ENCODE data around the gene PCARE. TPM values are rescaled to one million over a fixed set of nuclear protein-coding genes. Genes with fewer than 3 reads are reported as not detected.

PCARE gene
- total RNA-seq, 2 donors from 2014 or later: not detected

DNA sequence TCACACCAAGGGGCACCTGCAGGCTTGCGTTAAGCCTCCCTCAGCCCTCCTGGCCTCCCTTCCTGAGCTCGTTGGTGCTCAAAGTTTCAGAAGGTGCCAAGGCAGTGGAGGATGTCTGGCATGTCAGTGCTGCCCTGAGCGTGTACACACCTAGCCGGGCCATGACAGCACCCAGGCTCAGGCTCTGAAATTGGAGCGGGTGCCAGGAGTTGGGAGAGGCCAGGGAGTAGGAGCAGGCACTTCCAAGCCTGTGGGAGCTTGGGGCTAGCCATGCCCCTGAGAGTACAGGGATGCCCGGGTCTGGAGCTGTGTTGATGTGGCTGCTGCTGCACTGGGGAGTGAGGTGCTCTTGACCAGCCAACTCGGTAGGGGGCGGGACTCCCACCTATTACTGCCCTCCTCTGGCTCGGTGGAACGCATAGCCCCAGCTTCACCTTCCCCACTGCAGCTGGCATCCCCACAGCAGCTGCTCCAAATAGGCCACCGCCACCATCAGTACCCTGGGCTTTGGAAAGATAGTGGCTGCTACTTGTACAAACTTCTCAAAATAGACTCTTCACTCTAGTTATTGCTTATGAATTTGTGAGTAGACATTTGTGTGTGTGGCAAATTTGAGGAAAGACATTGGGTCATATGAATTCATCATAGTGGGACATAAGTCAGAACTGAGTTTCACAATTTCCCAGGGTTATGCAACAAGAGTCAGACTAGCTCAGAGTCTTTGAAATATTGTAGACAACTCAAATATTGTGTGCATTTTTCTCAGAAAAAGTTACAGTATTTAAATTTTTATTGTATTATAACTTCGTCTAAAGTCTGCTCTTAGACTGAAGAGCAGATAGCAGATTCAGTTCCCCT is 6.8 kb upstream of the PCARE start:
- DNase-seq (no peak), ATAC-seq (replicated peaks in 1 of 2) (no peak)
- H3K9me3 Mint-ChIP-seq: peaks cover 1 to 2% of the 10 kb centered on the region in 2 donors
- H3K4me1 Mint-ChIP-seq (ENCODE audit: low read depth): no peaks in the 10 kb centered on the region
- H3K36me3 Mint-ChIP-seq (ENCODE audit: insufficient read depth in 2 of 2): peaks cover 0 to 2% of the 10 kb centered on the region in 2 donors
- H3K4me3 Mint-ChIP-seq: no peak overlapping the region
- no peaks in the 10 kb centered on the region for H3K27me3 Mint-ChIP-seq (ENCODE audit: low read depth)
- H3K27ac Mint-ChIP-seq: no peak overlapping the region

DNA sequence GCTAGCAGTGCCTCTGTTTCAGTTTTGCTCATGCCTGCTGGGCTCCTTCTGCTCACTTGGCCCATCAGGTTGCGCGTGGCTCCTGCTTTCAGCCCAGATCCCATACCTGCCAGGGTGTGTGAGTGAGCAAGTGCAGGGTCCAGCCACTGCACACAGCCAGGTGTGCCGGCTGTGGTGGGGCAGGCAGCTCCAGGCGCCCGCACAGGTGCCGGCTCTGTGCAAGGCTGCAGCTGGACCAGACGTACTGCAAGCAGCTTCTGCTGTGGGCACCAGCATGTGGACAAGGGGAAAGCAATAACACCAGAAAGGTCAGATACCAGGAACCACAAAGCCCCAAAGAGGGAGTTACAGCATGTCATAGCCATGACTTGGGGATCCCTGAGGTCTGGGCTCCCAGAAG is 5.6 kb upstream of the PCARE start:
- Mint-ChIP-seq H3K27me3 (ENCODE audit: low read depth) (no peaks in the 10 kb centered on the region), H3K4me3 (no peak overlapping the region), H3K36me3 (ENCODE audit: insufficient read depth in 2 of 2) (peaks cover 0 to 2% of the 10 kb centered on the region in 2 donors), H3K9me3 (peaks cover 1 to 2% of the 10 kb centered on the region in 2 donors), H3K4me1 (ENCODE audit: low read depth) (no peaks in the 10 kb centered on the region), H3K27ac (no peak overlapping the region)
- DNase-seq (no peak), ATAC-seq (replicated peaks in 1 of 2) (no peak)

DNA sequence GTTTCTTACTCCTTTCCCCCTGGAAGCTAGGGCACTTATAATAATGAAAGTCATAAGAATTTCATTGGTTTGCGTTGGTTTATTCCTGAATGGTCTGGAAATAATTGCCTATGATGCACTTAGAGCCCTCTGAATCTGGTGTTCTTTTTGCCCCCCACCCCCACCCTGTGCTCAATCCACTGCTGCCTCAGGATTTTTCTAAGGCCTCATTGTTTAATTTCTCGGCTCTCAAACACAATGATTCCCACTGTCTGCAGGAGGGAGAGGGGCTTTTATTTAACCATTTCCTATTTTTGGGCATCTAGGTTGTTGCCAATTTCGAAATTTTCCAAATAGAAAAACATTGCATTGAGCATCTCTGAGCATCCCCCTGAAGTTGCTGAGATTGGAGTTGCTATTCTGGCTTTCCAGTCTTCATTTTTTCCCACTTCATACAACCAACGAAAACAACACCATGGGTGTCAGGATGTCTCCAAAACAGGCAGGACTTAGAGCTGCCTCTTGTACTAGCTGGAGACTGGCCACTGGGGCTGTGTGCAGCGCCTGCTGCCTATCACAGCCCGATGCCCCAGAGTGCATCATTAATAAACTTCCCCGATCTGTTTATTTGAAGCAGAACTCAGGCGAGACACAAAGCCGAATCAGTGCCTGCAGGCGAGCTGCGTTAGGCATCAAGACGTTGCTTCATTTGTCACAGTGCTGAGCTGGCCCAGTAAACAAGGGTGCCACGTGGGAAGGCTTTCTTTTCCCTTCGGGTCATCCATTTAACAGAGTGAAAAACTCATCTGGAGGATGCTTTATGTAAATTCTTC is 1.8 kb upstream of the PCARE start:
- DNase-seq: no peak
- H3K36me3 Mint-ChIP-seq (ENCODE audit: insufficient read depth in 2 of 2): peaks cover 0 to 2% of the 10 kb centered on the region in 2 donors
- no peak overlapping the region for H3K4me3 Mint-ChIP-seq

DNA sequence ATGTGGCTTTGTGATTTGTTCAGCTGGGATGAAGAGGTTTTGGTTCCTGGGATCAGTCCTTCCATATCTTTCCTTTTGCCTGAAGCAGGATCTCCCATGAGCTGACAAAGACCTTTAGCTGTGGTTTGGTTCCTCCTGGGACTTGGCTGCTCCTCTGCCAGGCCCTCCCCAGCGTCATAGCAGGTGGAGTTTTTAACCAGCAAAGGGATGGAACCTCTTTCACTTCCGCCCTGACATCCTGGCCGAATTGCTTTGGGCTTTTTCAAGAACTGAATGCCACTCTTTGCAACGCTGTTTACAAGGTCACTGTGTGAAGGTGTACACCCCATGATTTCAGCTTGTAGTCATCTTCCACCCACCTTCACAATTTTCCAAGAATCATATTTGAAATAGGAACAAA is 390 bp downstream of the PCARE start:
- no peak for ATAC-seq (replicated peaks in 1 of 2)
- H3K27me3 Mint-ChIP-seq (ENCODE audit: low read depth): no peaks in the 10 kb centered on the region

More for the DNA sequence above, 1.8 kb upstream of the PCARE start:
- peaks cover 1 to 2% of the 10 kb centered on the region in 2 donors for H3K9me3 Mint-ChIP-seq
- no peaks in the 10 kb centered on the region for H3K4me1 Mint-ChIP-seq (ENCODE audit: low read depth)
- ATAC-seq (replicated peaks in 1 of 2): no peak
- no peaks in the 10 kb centered on the region for H3K27me3 Mint-ChIP-seq (ENCODE audit: low read depth)
- no peak overlapping the region for H3K27ac Mint-ChIP-seq

DNA sequence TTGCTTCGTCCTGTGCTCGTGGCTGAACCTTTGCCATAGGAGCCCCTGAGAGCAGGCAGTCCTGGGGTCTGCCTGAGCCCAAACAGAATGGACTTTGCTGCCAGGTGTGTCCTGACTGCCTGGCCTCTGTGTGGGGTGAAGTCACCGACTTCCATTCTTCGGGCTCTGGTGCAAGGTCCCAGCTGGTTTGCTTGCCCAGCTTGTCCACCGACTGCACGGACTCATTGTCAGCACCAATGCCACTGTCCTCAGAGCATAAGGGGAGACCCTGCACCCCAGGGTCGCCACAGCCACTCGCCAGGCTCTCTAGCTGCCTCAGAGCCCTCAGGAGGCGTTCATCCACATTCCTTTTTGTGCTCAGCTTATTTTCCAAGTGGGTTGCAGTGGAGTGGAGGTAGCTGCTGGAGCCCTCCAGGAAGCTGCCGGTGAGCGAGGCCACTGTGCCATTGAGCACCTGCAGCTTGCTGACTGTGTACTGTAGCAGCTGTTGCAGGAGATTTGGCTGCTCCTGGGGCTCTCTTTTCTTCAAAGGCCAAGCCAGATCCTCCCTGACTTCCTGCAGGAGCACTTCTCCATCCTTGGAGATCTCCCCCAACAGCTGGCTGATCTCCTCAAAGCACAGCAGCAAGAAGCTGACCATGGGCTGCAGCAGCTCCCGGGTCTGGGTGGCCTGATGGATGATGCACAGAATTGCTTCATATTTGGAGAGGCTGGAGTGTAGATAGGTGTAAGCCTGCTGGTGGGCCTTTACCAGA is 1.2 kb downstream of the PCARE start:
- Mint-ChIP-seq H3K4me1 (ENCODE audit: low read depth) (no peaks in the 10 kb centered on the region), H3K27ac (no peak overlapping the region)
- DNase-seq: no peak

More for the DNA sequence above, 390 bp downstream of the PCARE start:
- no peak for DNase-seq
- Mint-ChIP-seq H3K9me3 (no peaks in the 10 kb centered on the region), H3K4me1 (ENCODE audit: low read depth) (no peaks in the 10 kb centered on the region), H3K27ac (no peak overlapping the region), H3K4me3 (no peak overlapping the region), H3K36me3 (ENCODE audit: insufficient read depth in 2 of 2) (no peaks in the 10 kb centered on the region)

DNA sequence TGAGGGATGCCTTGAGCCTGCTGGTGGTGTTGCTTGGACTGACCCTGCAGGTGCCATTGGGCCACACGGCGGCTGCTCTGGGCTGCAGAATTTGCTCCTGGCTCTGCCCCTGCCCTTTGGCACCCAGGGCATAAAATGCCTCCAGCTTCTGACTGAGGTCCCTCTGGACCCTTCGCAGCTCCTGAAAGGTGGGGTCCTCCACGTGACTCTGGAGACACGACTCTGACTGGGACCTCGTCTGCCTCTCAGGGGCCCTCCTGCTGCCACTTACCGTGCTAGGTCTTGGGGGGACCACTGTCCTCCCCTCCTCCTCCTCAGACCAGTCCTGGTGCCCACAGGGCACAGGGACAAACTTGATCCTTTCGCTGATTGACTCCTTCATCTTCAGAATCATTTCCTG is 2.1 kb downstream of the PCARE start:
- H3K27ac Mint-ChIP-seq: no peak overlapping the region

More for the DNA sequence above, 1.2 kb downstream of the PCARE start:
- ATAC-seq (replicated peaks in 1 of 2): no peak
- Mint-ChIP-seq H3K27me3 (ENCODE audit: low read depth) (no peaks in the 10 kb centered on the region), H3K36me3 (ENCODE audit: insufficient read depth in 2 of 2) (no peaks in the 10 kb centered on the region), H3K4me3 (no peak overlapping the region), H3K9me3 (no peaks in the 10 kb centered on the region)

GRCh38 chr2:29071032-29071975 is 3.0 kb downstream of the PCARE start:
- H3K27ac Mint-ChIP-seq: no peak overlapping the region
- H3K9me3 Mint-ChIP-seq: no peaks in the 10 kb centered on the region
- DNase-seq: no peak
- no peak overlapping the region for H3K4me3 Mint-ChIP-seq
- no peak for ATAC-seq (replicated peaks in 1 of 2)
- no peaks in the 10 kb centered on the region for H3K27me3 Mint-ChIP-seq (ENCODE audit: low read depth)
- no peaks in the 10 kb centered on the region for H3K4me1 Mint-ChIP-seq (ENCODE audit: low read depth)
- H3K36me3 Mint-ChIP-seq (ENCODE audit: insufficient read depth in 2 of 2): no peaks in the 10 kb centered on the region

More for the DNA sequence above, 2.1 kb downstream of the PCARE start:
- Mint-ChIP-seq H3K36me3 (ENCODE audit: insufficient read depth in 2 of 2) (no peaks in the 10 kb centered on the region), H3K9me3 (no peaks in the 10 kb centered on the region), H3K27me3 (ENCODE audit: low read depth) (no peaks in the 10 kb centered on the region), H3K4me1 (ENCODE audit: low read depth) (no peaks in the 10 kb centered on the region), H3K4me3 (no peak overlapping the region)
- no peak for ATAC-seq (replicated peaks in 1 of 2)
- DNase-seq: no peak

GRCh38 chr2:29070526-29070925 is 3.8 kb downstream of the PCARE start:
- Mint-ChIP-seq H3K27me3 (ENCODE audit: low read depth) (no peaks in the 10 kb centered on the region), H3K4me3 (no peak overlapping the region), H3K36me3 (ENCODE audit: insufficient read depth in 2 of 2) (no peaks in the 10 kb centered on the region), H3K4me1 (ENCODE audit: low read depth) (no peaks in the 10 kb centered on the region), H3K27ac (no peak overlapping the region), H3K9me3 (no peaks in the 10 kb centered on the region)
- ATAC-seq (replicated peaks in 1 of 2) (no peak), DNase-seq (no peak)

- no peaks in the 10 kb centered on the region for H3K36me3 Mint-ChIP-seq (ENCODE audit: insufficient read depth in 2 of 2)
- H3K27me3 Mint-ChIP-seq (ENCODE audit: low read depth): no peaks in the 10 kb centered on the region
- H3K27ac Mint-ChIP-seq: no peak overlapping the region
- ATAC-seq (replicated peaks in 1 of 2) (no peak), DNase-seq (no peak)
- no peak overlapping the region for H3K4me3 Mint-ChIP-seq
- H3K4me1 Mint-ChIP-seq (ENCODE audit: low read depth): no peaks in the 10 kb centered on the region
- no peaks in the 10 kb centered on the region for H3K9me3 Mint-ChIP-seq
These were observed 5.8 kb downstream of the PCARE start for GRCh38 chr2:29068513-29068912.

DNA sequence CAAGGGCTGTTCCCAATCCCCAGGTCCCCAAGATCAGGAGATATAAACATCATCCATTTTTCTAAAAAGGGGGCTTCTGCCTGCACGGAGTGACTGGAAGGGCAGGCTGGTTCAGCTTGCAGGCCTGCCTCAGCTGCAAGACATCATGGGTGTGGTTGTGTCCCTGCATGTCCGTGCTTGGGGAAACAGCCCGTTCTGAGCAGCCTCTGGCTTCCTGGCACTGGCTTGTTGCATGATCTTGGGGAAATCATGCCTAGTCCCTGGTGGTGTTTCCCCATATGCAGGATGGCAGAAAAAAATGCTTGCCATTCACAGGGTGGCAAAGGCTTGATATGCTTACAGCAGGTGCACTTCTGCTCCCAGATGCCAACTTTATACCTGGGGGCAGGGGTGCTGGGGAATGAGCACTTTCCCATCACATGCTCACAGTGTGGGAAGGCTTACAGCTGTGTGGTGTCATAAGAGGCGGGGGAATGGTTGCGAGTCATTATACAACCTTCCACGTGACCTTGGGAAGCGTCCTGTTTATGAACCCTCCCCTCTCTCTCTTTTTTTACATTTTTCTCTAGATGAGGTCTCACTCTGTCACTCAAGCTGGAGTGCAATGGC is 7.2 kb downstream of the PCARE start:
- no peak for ATAC-seq (replicated peaks in 1 of 2)

GRCh38 chr2:29066271-29066860 is 8.0 kb downstream of the PCARE start:
- no peak overlapping the region for H3K27ac Mint-ChIP-seq
- DNase-seq (no peak), ATAC-seq (replicated peaks in 1 of 2) (no peak)
- no peaks in the 10 kb centered on the region for H3K36me3 Mint-ChIP-seq (ENCODE audit: insufficient read depth in 2 of 2)
- H3K9me3 Mint-ChIP-seq: no peaks in the 10 kb centered on the region
- no peak overlapping the region for H3K4me3 Mint-ChIP-seq
- H3K27me3 Mint-ChIP-seq (ENCODE audit: low read depth): no peaks in the 10 kb centered on the region
- no peaks in the 10 kb centered on the region for H3K4me1 Mint-ChIP-seq (ENCODE audit: low read depth)

More for the DNA sequence above, 7.2 kb downstream of the PCARE start:
- no peaks in the 10 kb centered on the region for H3K27me3 Mint-ChIP-seq (ENCODE audit: low read depth)
- no peak overlapping the region for H3K27ac Mint-ChIP-seq
- no peaks in the 10 kb centered on the region for H3K36me3 Mint-ChIP-seq (ENCODE audit: insufficient read depth in 2 of 2)
- no peaks in the 10 kb centered on the region for H3K4me1 Mint-ChIP-seq (ENCODE audit: low read depth)
- DNase-seq: no peak
- no peaks in the 10 kb centered on the region for H3K9me3 Mint-ChIP-seq
- H3K4me3 Mint-ChIP-seq: no peak overlapping the region

All from activated T-cell treated with anti-CD3 and anti-CD28 coated beads, Interleukin-2, amount 50 U/mL, for 72 hours (primary cell).